Measurements from ENCODE around the gene OOSP3. TPM values are rescaled to one million over a fixed set of nuclear protein-coding genes. Genes with fewer than 3 reads are reported as not detected.
"Not testable (repeated sequence)": the region's sequence is repeated elsewhere in the genome, so short reads cannot be mapped to it uniquely, and the experiment has no call there.

OOSP3 gene
- total RNA-seq, 1 donor = not detected

- no peaks in the 10 kb centered on the region for H3K36me3 ChIP-seq (ENCODE audit: insufficient read depth, low read length)
- no peak overlapping the region for H2AFZ ChIP-seq (ENCODE audit: low read length)
- H3K9me3 ChIP-seq (ENCODE audit: low read depth, low read length) = no peaks in the 10 kb centered on the region
- DNase-seq (ENCODE audit: insufficient read length, low spot score, missing footprints) = no peak
- no peak overlapping the region for H3K4me2 ChIP-seq (ENCODE audit: insufficient read depth, low read length)
- no peaks in the 10 kb centered on the region for H3K79me2 ChIP-seq (ENCODE audit: insufficient read depth, low read length)
- H3K4me1 ChIP-seq (ENCODE audit: insufficient read depth, low read length) = no peaks in the 10 kb centered on the region
- TF ChIP-seq CTCF (IDR thresholded peaks at IDR 0.05; ENCODE audit: extremely low read depth, low read depth, low read length) = no peak
- no peaks in the 10 kb centered on the region for H4K20me1 ChIP-seq (ENCODE audit: insufficient read depth, low read length)
- no peak overlapping the region for H3K4me3 ChIP-seq (ENCODE audit: insufficient read depth, low read length)
- no peak overlapping the region for H3K27ac ChIP-seq (ENCODE audit: low read depth, low read length)
- H3K27me3 ChIP-seq (ENCODE audit: insufficient read depth, low read length) = no peaks in the 10 kb centered on the region
Observed at GRCh38 chr11:59879567-59879966, 985 bp downstream of the OOSP3 start.

GRCh38 chr11:59883597-59883996 is 5.0 kb downstream of the OOSP3 start:
- no peak overlapping the region for H3K4me3 ChIP-seq (ENCODE audit: insufficient read depth, low read length)
- H3K27me3 ChIP-seq (ENCODE audit: insufficient read depth, low read length) = no peaks in the 10 kb centered on the region
- H3K79me2 ChIP-seq (ENCODE audit: insufficient read depth, low read length) = no peaks in the 10 kb centered on the region
- no peak for DNase-seq (ENCODE audit: insufficient read length, low spot score, missing footprints)
- no peaks in the 10 kb centered on the region for H3K9me3 ChIP-seq (ENCODE audit: low read depth, low read length)
- no peak overlapping the region for H2AFZ ChIP-seq (ENCODE audit: low read length)
- H3K27ac ChIP-seq (ENCODE audit: low read depth, low read length) = no peak overlapping the region
- H4K20me1 ChIP-seq (ENCODE audit: insufficient read depth, low read length) = no peaks in the 10 kb centered on the region
- H3K4me1 ChIP-seq (ENCODE audit: insufficient read depth, low read length) = no peaks in the 10 kb centered on the region
- TF ChIP-seq CTCF (IDR thresholded peaks at IDR 0.05; ENCODE audit: extremely low read depth, low read depth, low read length) = no peak
- H3K36me3 ChIP-seq (ENCODE audit: insufficient read depth, low read length) = no peaks in the 10 kb centered on the region
- no peak overlapping the region for H3K4me2 ChIP-seq (ENCODE audit: insufficient read depth, low read length)

GRCh38 chr11:59887156-59887555 is 8.6 kb downstream of the OOSP3 start:
- not testable (repeated sequence) for H2AFZ ChIP-seq (ENCODE audit: low read length); H3K27me3 ChIP-seq (ENCODE audit: insufficient read depth, low read length); H3K4me2 ChIP-seq (ENCODE audit: insufficient read depth, low read length); H3K4me1 ChIP-seq (ENCODE audit: insufficient read depth, low read length); DNase-seq (ENCODE audit: insufficient read length, low spot score, missing footprints); H3K4me3 ChIP-seq (ENCODE audit: insufficient read depth, low read length); H3K27ac ChIP-seq (ENCODE audit: low read depth, low read length); H4K20me1 ChIP-seq (ENCODE audit: insufficient read depth, low read length); H3K36me3 ChIP-seq (ENCODE audit: insufficient read depth, low read length); H3K9me3 ChIP-seq (ENCODE audit: low read depth, low read length); H3K79me2 ChIP-seq (ENCODE audit: insufficient read depth, low read length)

- H3K4me1 ChIP-seq (ENCODE audit: insufficient read depth, low read length) = no peaks in the 10 kb centered on the region
- no peaks in the 10 kb centered on the region for H3K27me3 ChIP-seq (ENCODE audit: insufficient read depth, low read length)
- no peak overlapping the region for H3K4me2 ChIP-seq (ENCODE audit: insufficient read depth, low read length)
- peaks cover 4% of the 10 kb centered on the region for H3K9me3 ChIP-seq (ENCODE audit: low read depth, low read length)
- no peak for TF ChIP-seq CTCF (IDR thresholded peaks at IDR 0.05; ENCODE audit: extremely low read depth, low read depth, low read length)
- no peak overlapping the region for H3K27ac ChIP-seq (ENCODE audit: low read depth, low read length)
- H2AFZ ChIP-seq (ENCODE audit: low read length) = no peak overlapping the region
- no peak overlapping the region for H3K4me3 ChIP-seq (ENCODE audit: insufficient read depth, low read length)
- no peaks in the 10 kb centered on the region for H3K79me2 ChIP-seq (ENCODE audit: insufficient read depth, low read length)
- H3K36me3 ChIP-seq (ENCODE audit: insufficient read depth, low read length) = no peaks in the 10 kb centered on the region
- no peak for DNase-seq (ENCODE audit: insufficient read length, low spot score, missing footprints)
- H4K20me1 ChIP-seq (ENCODE audit: insufficient read depth, low read length) = no peaks in the 10 kb centered on the region
Observed at GRCh38 chr11:59891781-59892181, 13.2 kb downstream of the OOSP3 start.
